ENCODE measurements around the gene C16orf74. TPM values are rescaled to one million over a fixed set of nuclear protein-coding genes. Genes with fewer than 3 reads are reported as not detected.
A peak's percentile ranks its signal among the peaks of the same experiment; 100 is the strongest.

The C16orf74 gene
- total and polyA plus RNA-seq, 3 experiments from 2014 or later: 1.1 to 10.7 (median 1.3) TPM

- Histone ChIP-seq H3K4me3 (ENCODE audit: low read length) (no peak overlapping the region), H3K9me3 (ENCODE audit: low read length) (no peaks in the 10 kb centered on the region), H3K27ac (ENCODE audit: low read depth, low read length) (no peak overlapping the region), H3K4me1 (ENCODE audit: insufficient read depth, low read length) (no peaks in the 10 kb centered on the region), H3K27me3 (ENCODE audit: insufficient read depth, low read length, poor library complexity, severe bottlenecking) (no peaks in the 10 kb centered on the region), H3K36me3 (ENCODE audit: insufficient read depth, low read length) (no peaks in the 10 kb centered on the region)
- H3K27ac Mint-ChIP-seq: no peak overlapping the region
- no peaks in the 10 kb centered on the region for H3K36me3 Mint-ChIP-seq
- no peaks in the 10 kb centered on the region for H3K27me3 Mint-ChIP-seq
- peak overlapping the region in 1 of 7 donors; percentile 18 for H3K4me3 Mint-ChIP-seq
- H3K4me1 Mint-ChIP-seq: peaks cover 9 to 17% (median 12%) of the 10 kb centered on the region in 3 donors
- DNase-seq: no peak
- H3K9me3 Mint-ChIP-seq: no peaks in the 10 kb centered on the region
- POLR2A ChIA-PET: no interaction called here
- CTCF ChIA-PET: interaction anchor here (0.6 to 1.4 kb wide), 2 partner anchors 9 to 35 kb away, joined by 3 to 5 read pairs; no protein-coding TSS in a partner anchor
Measured at GRCh38 chr16:85682516-85682915, 68.4 kb downstream of the C16orf74 start.

- no peaks in the 10 kb centered on the region for H3K9me3 ChIP-seq (ENCODE audit: low read length)
- H3K27ac ChIP-seq (ENCODE audit: low read depth, low read length): no peak overlapping the region
- peaks cover 6 to 11% (median 6%) of the 10 kb centered on the region in 3 donors for H3K4me1 Mint-ChIP-seq
- ChIA-PET POLR2A (no interaction called here), CTCF (interaction anchor here (1.0 kb wide), 1 partner anchor 79 kb away, joined by 3 read pairs; no protein-coding TSS in a partner anchor)
- peak overlapping the region in 1 of 8 donors; percentile 18 for H3K27ac Mint-ChIP-seq
- H3K36me3 Mint-ChIP-seq: peaks cover 0 to 4% (median 0%) of the 10 kb centered on the region in 3 donors
- no peaks in the 10 kb centered on the region for H3K9me3 Mint-ChIP-seq
- no peak for DNase-seq
- no peaks in the 10 kb centered on the region for H3K4me1 ChIP-seq (ENCODE audit: insufficient read depth, low read length)
- H3K4me3 Mint-ChIP-seq: no peak overlapping the region
- no peaks in the 10 kb centered on the region for H3K27me3 Mint-ChIP-seq
- no peaks in the 10 kb centered on the region for H3K36me3 ChIP-seq (ENCODE audit: insufficient read depth, low read length)
- H3K4me3 ChIP-seq (ENCODE audit: low read length): no peak overlapping the region
- H3K27me3 ChIP-seq (ENCODE audit: insufficient read depth, low read length, poor library complexity, severe bottlenecking): no peaks in the 10 kb centered on the region
Measured at GRCh38 chr16:85681255-85681654, 69.6 kb downstream of the C16orf74 start.

- Histone ChIP-seq H3K27ac (ENCODE audit: low read depth, low read length) (no peak overlapping the region), H3K4me1 (ENCODE audit: insufficient read depth, low read length) (no peaks in the 10 kb centered on the region), H3K36me3 (ENCODE audit: insufficient read depth, low read length) (peaks cover 2% of the 10 kb centered on the region), H3K4me3 (ENCODE audit: low read length) (no peak overlapping the region), H3K27me3 (ENCODE audit: insufficient read depth, low read length, poor library complexity, severe bottlenecking) (no peaks in the 10 kb centered on the region), H3K9me3 (ENCODE audit: low read length) (no peaks in the 10 kb centered on the region)
- ChIA-PET CTCF (interaction anchor here (0.8 to 1.0 kb wide), 2 partner anchors 37 to 79 kb away, joined by 3 to 4 read pairs; no protein-coding TSS in a partner anchor), POLR2A (no interaction called here)
- DNase-seq: no peak
- H3K9me3 Mint-ChIP-seq: no peaks in the 10 kb centered on the region
- H3K36me3 Mint-ChIP-seq: peaks cover 0 to 10% (median 0%) of the 10 kb centered on the region in 3 donors
- H3K4me1 Mint-ChIP-seq: peaks cover 6 to 11% (median 6%) of the 10 kb centered on the region in 3 donors
- peak overlapping the region in 6 of 8 donors; percentile 2 to 63 (median 45) for H3K27ac Mint-ChIP-seq
- H3K27me3 Mint-ChIP-seq: no peaks in the 10 kb centered on the region
- peak overlapping the region in 6 of 7 donors; percentile 15 to 76 (median 56) for H3K4me3 Mint-ChIP-seq
Measured at GRCh38 chr16:85680352-85680944, 70.4 kb downstream of the C16orf74 start.

GRCh38 chr16:85679870-85680269 is 71.0 kb downstream of the C16orf74 start:
- H3K4me3 Mint-ChIP-seq: peak overlapping the region in 1 of 7 donors; percentile 2
- CTCF ChIA-PET: no interaction called here
- H3K9me3 Mint-ChIP-seq: no peaks in the 10 kb centered on the region
- POLR2A ChIA-PET: no interaction called here
- H3K27ac Mint-ChIP-seq: peak overlapping the region in 6 of 8 donors; percentile 6 to 66 (median 37)
- DNase-seq: no peak
- Histone ChIP-seq H3K4me3 (ENCODE audit: low read length) (no peak overlapping the region), H3K9me3 (ENCODE audit: low read length) (no peaks in the 10 kb centered on the region), H3K27ac (ENCODE audit: low read depth, low read length) (no peak overlapping the region), H3K36me3 (ENCODE audit: insufficient read depth, low read length) (peaks cover 4% of the 10 kb centered on the region), H3K27me3 (ENCODE audit: insufficient read depth, low read length, poor library complexity, severe bottlenecking) (no peaks in the 10 kb centered on the region), H3K4me1 (ENCODE audit: insufficient read depth, low read length) (no peaks in the 10 kb centered on the region)
- peaks cover 0 to 15% (median 1%) of the 10 kb centered on the region in 3 donors for H3K36me3 Mint-ChIP-seq
- no peaks in the 10 kb centered on the region for H3K27me3 Mint-ChIP-seq
- peaks cover 6 to 11% (median 6%) of the 10 kb centered on the region in 3 donors for H3K4me1 Mint-ChIP-seq

- ChIA-PET POLR2A (no interaction called here), CTCF (interaction anchor here (1.2 kb wide), 1 partner anchor 63 kb away, joined by 4 read pairs; no protein-coding TSS in a partner anchor)
- no peaks in the 10 kb centered on the region for H3K4me1 ChIP-seq (ENCODE audit: insufficient read depth, low read length)
- peaks cover 4% of the 10 kb centered on the region for H3K36me3 ChIP-seq (ENCODE audit: insufficient read depth, low read length)
- H3K27ac ChIP-seq (ENCODE audit: low read depth, low read length): no peak overlapping the region
- no peaks in the 10 kb centered on the region for H3K27me3 ChIP-seq (ENCODE audit: insufficient read depth, low read length, poor library complexity, severe bottlenecking)
- H3K4me3 Mint-ChIP-seq: no peak overlapping the region
- no peaks in the 10 kb centered on the region for H3K9me3 ChIP-seq (ENCODE audit: low read length)
- H3K4me3 ChIP-seq (ENCODE audit: low read length): no peak overlapping the region
- DNase-seq: no peak
- H3K9me3 Mint-ChIP-seq: no peaks in the 10 kb centered on the region
- peak overlapping the region in 1 of 8 donors; percentile 46 for H3K27ac Mint-ChIP-seq
- peaks cover 6 to 14% (median 6%) of the 10 kb centered on the region in 3 donors for H3K4me1 Mint-ChIP-seq
- no peaks in the 10 kb centered on the region for H3K27me3 Mint-ChIP-seq
- H3K36me3 Mint-ChIP-seq: peaks cover 0 to 26% (median 4%) of the 10 kb centered on the region in 3 donors
Measured at GRCh38 chr16:85678821-85679220, 72.1 kb downstream of the C16orf74 start.

GRCh38 chr16:85678016-85678415 is 72.9 kb downstream of the C16orf74 start:
- H3K4me3 Mint-ChIP-seq: no peak overlapping the region
- H3K4me3 ChIP-seq (ENCODE audit: low read length): no peak overlapping the region
- peaks cover 0 to 33% (median 4%) of the 10 kb centered on the region in 3 donors for H3K36me3 Mint-ChIP-seq
- no peaks in the 10 kb centered on the region for H3K27me3 Mint-ChIP-seq
- no peak overlapping the region for H3K27ac ChIP-seq (ENCODE audit: low read depth, low read length)
- ChIA-PET CTCF (interaction anchor here (1.2 kb wide), 1 partner anchor 62 kb away, joined by 4 read pairs; no protein-coding TSS in a partner anchor), POLR2A (no interaction called here)
- H3K27me3 ChIP-seq (ENCODE audit: insufficient read depth, low read length, poor library complexity, severe bottlenecking): no peaks in the 10 kb centered on the region
- H3K9me3 Mint-ChIP-seq: no peaks in the 10 kb centered on the region
- no peaks in the 10 kb centered on the region for H3K4me1 ChIP-seq (ENCODE audit: insufficient read depth, low read length)
- peak overlapping the region in 1 of 8 donors; percentile 84 for H3K27ac Mint-ChIP-seq
- H3K9me3 ChIP-seq (ENCODE audit: low read length): no peaks in the 10 kb centered on the region
- H3K4me1 Mint-ChIP-seq: peaks cover 6 to 14% (median 6%) of the 10 kb centered on the region in 3 donors
- H3K36me3 ChIP-seq (ENCODE audit: insufficient read depth, low read length): peaks cover 4% of the 10 kb centered on the region
- DNase-seq: no peak

- no peaks in the 10 kb centered on the region for H3K9me3 ChIP-seq (ENCODE audit: low read length)
Measured at GRCh38 chr16:85677383-85677967, 73.4 kb downstream of the C16orf74 start.

GRCh38 chr16:85676466-85676865 is 74.4 kb downstream of the C16orf74 start:
- Mint-ChIP-seq H3K36me3 (peaks cover 0 to 47% (median 9%) of the 10 kb centered on the region in 3 donors), H3K27ac (peak overlapping the region in 1 of 8 donors; percentile 32), H3K9me3 (no peaks in the 10 kb centered on the region), H3K4me3 (peak overlapping the region in 1 of 7 donors; percentile 27), H3K27me3 (no peaks in the 10 kb centered on the region), H3K4me1 (peaks cover 6 to 14% (median 6%) of the 10 kb centered on the region in 3 donors)
- Histone ChIP-seq H3K36me3 (ENCODE audit: insufficient read depth, low read length) (peaks cover 4% of the 10 kb centered on the region), H3K4me3 (ENCODE audit: low read length) (no peak overlapping the region), H3K9me3 (ENCODE audit: low read length) (no peaks in the 10 kb centered on the region), H3K27me3 (ENCODE audit: insufficient read depth, low read length, poor library complexity, severe bottlenecking) (no peaks in the 10 kb centered on the region), H3K27ac (ENCODE audit: low read depth, low read length) (no peak overlapping the region), H3K4me1 (ENCODE audit: insufficient read depth, low read length) (no peaks in the 10 kb centered on the region)
- ChIA-PET POLR2A (no interaction called here), CTCF (interaction anchor here (1.2 to 1.7 kb wide), 3 partner anchors 14 to 260 kb away, joined by 3 to 4 read pairs (median 3); no protein-coding TSS in a partner anchor)
- DNase-seq: no peak

More at GRCh38 chr16:85677383-85677967, 73.4 kb downstream of the C16orf74 start:
- peaks cover 4% of the 10 kb centered on the region for H3K36me3 ChIP-seq (ENCODE audit: insufficient read depth, low read length)
- Mint-ChIP-seq H3K36me3 (peaks cover 0 to 38% (median 6%) of the 10 kb centered on the region in 3 donors), H3K27me3 (no peaks in the 10 kb centered on the region), H3K4me1 (peaks cover 6 to 14% (median 6%) of the 10 kb centered on the region in 3 donors), H3K4me3 (no peak overlapping the region), H3K27ac (peak overlapping the region in 2 of 8 donors; percentile 29 to 80), H3K9me3 (no peaks in the 10 kb centered on the region)
- ChIA-PET POLR2A (no interaction called here), CTCF (no interaction called here)
- DNase-seq: no peak
- no peaks in the 10 kb centered on the region for H3K27me3 ChIP-seq (ENCODE audit: insufficient read depth, low read length, poor library complexity, severe bottlenecking)
- H3K27ac ChIP-seq (ENCODE audit: low read depth, low read length): no peak overlapping the region
- H3K4me1 ChIP-seq (ENCODE audit: insufficient read depth, low read length): no peaks in the 10 kb centered on the region
- H3K4me3 ChIP-seq (ENCODE audit: low read length): no peak overlapping the region

Data from CD8-positive, alpha-beta memory T cell (primary cell).